C4-2B (cell line): ENCODE results near the gene FBXW4.

ENCODE experiments used
- ZFX ChIP-seq: fragments of 450-650 bp; IDR thresholded peaks from 2 replicates; pipeline ENCODE4 v1.6.1; 2017
- TF ChIP-seq, protein P1 (sequence below): fragments of 450-650 bp; conservative IDR thresholded peaks from 2 replicates; pipeline ENCODE4 v1.5.1; 2017; ENCODE audit warnings: mild to moderate bottlenecking

DNA sequence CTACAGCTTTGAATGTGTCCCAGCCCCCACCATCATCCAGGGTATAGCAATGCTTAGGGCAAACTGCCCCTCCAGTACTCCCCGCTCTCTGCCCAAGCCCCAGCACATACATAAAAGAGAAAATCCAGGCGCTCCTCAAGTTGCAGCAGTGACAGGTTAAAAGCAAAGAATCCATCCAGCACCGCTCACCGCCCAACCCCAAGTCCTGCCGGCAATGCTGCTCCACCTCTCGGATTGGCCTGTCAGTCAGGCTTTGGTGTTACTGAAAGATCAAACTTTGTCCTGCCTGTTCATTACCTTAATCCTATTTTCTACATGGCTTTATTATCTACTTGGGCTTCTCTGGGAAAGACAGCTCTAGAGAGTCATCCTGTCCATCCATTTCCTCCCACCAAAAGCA, 75.0 kb downstream of the FBXW4 start:
- TF ChIP-seq, protein P1, sequence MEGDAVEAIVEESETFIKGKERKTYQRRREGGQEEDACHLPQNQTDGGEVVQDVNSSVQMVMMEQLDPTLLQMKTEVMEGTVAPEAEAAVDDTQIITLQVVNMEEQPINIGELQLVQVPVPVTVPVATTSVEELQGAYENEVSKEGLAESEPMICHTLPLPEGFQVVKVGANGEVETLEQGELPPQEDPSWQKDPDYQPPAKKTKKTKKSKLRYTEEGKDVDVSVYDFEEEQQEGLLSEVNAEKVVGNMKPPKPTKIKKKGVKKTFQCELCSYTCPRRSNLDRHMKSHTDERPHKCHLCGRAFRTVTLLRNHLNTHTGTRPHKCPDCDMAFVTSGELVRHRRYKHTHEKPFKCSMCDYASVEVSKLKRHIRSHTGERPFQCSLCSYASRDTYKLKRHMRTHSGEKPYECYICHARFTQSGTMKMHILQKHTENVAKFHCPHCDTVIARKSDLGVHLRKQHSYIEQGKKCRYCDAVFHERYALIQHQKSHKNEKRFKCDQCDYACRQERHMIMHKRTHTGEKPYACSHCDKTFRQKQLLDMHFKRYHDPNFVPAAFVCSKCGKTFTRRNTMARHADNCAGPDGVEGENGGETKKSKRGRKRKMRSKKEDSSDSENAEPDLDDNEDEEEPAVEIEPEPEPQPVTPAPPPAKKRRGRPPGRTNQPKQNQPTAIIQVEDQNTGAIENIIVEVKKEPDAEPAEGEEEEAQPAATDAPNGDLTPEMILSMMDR = no peak
- no peak for TF ChIP-seq ZFX
